Measurements from ENCODE around the gene HDAC7.

GRCh38 chr12:47776471-47777143 lies 43.1 kb downstream of the HDAC7 start:
- TF ChIP-seq CTCF (IDR thresholded peaks at IDR 0.05; ENCODE audit: low read depth, low read length, poor library complexity, severe bottlenecking) (no peak), EZH2phosphoT487 (IDR thresholded peaks at IDR 0.05; ENCODE audit: borderline replicate concordance, low read length) (no peak)
